ENCODE data around the gene TRPM5.

Gene TRPM5

GRCh38 chr11:2461956-2462542, 17.7 kb upstream of the TRPM5 start:
- TF ChIP-seq CTCF (IDR thresholded peaks at IDR 0.05) = no peak

GRCh38 chr11:2461253-2461955, 17.1 kb upstream of the TRPM5 start:
- TF ChIP-seq CTCF (IDR thresholded peaks at IDR 0.05) = no peak

GRCh38 chr11:2460540-2461252, 16.4 kb upstream of the TRPM5 start:
- TF ChIP-seq CTCF (IDR thresholded peaks at IDR 0.05) = no peak

- TF ChIP-seq CTCF (IDR thresholded peaks at IDR 0.05) = no peak
These were observed 15.7 kb upstream of the TRPM5 start for GRCh38 chr11:2459796-2460531.

- no peak for TF ChIP-seq CTCF (IDR thresholded peaks at IDR 0.05)
These were observed 14.9 kb upstream of the TRPM5 start for GRCh38 chr11:2459016-2459725.

- TF ChIP-seq CTCF (IDR thresholded peaks at IDR 0.05) = no peak
These were observed 14.0 kb upstream of the TRPM5 start for GRCh38 chr11:2458321-2458720.

GRCh38 chr11:2453436-2453835, 9.1 kb upstream of the TRPM5 start:
- no peak for TF ChIP-seq CTCF (IDR thresholded peaks at IDR 0.05)
